GM20000 (cell line): Measurements from ENCODE around the gene PIK3R5.

ENCODE experiments used
- DNase-seq: peaks from one replicate; pipeline ENCODE4 v3.0.0; 2012; ENCODE audit warnings: low spot score
- TF ChIP-seq, protein P1 (sequence below): IDR thresholded peaks from 2 replicates; pipeline ENCODE4 v1.5.1; 2012; ENCODE audit warnings: mild to moderate bottlenecking, control low read depth; ENCODE audit errors: extremely low read depth, missing control alignments

Gene PIK3R5

DNA sequence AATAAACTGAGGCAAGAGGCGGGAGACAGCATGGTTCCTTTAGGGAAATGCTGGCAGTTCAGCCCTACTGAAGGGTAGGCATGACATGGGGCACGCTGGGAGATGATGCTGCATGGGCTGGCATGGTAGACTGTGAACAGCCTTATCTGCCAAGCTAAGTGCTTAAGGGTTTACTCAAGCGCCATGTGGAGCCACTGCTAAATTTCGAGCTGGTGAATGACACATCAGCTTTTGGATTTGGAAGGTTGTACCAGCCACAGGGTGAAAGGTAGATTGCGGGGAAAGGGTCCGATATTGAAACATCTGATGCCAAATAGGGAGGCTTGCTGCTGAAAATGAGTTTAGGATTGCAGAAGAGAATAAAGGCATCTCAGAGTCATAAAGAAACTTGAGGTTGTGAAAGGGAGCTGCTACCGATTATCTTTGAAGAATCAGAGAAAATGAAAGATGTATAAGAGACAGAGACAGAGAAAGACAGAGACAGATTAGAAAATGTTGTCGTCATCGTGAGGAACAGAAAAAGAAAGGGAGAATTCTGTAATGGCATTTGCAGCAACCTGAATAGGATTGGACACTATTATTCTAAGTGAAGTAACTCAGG is 16.3 kb downstream of the PIK3R5 start:
- DNase-seq = peak; percentile 57
- TF ChIP-seq, protein P1, sequence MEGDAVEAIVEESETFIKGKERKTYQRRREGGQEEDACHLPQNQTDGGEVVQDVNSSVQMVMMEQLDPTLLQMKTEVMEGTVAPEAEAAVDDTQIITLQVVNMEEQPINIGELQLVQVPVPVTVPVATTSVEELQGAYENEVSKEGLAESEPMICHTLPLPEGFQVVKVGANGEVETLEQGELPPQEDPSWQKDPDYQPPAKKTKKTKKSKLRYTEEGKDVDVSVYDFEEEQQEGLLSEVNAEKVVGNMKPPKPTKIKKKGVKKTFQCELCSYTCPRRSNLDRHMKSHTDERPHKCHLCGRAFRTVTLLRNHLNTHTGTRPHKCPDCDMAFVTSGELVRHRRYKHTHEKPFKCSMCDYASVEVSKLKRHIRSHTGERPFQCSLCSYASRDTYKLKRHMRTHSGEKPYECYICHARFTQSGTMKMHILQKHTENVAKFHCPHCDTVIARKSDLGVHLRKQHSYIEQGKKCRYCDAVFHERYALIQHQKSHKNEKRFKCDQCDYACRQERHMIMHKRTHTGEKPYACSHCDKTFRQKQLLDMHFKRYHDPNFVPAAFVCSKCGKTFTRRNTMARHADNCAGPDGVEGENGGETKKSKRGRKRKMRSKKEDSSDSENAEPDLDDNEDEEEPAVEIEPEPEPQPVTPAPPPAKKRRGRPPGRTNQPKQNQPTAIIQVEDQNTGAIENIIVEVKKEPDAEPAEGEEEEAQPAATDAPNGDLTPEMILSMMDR = no peak

DNA sequence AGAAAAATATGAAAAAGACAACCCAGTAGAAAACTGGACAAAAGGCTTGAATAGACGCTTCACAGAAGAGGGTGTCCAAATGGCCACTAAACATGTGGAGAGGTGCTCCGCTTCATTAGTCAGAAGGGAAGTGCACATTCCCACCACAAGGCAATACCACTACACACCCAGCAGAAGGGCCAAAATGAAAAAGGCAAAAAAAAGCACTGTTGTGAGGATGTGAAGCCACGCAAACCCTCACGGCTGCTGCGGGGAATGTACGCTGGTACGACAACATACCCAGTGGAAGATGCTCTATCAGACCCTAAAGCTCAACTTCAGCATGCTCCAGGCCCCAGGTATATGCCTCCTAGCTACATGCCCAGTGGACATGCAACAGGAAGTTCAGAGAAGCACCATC is 17.0 kb downstream of the PIK3R5 start:
- TF ChIP-seq, protein P1 = no peak
- DNase-seq = no peak

DNA sequence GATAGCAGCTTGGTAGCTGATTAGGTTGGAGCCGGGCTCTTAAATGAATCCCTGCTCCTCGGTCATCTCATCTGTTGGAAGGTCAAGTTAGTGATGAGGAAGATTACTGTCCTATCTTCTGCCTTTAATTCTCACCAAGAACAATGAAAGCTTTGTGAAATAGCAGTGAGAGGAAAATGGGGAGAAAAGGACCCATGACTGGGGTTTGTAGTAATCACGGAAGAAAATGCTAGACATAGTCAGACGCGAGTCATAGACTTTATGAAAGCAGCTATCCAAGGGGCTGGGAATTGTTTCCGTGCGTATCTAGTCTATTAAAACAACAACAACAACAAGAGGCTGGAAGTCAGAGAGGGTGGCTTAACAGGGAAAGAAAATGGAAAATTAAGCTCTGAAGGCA is 18.3 kb downstream of the PIK3R5 start:
- TF ChIP-seq, protein P1 = no peak
- DNase-seq = no peak

DNA sequence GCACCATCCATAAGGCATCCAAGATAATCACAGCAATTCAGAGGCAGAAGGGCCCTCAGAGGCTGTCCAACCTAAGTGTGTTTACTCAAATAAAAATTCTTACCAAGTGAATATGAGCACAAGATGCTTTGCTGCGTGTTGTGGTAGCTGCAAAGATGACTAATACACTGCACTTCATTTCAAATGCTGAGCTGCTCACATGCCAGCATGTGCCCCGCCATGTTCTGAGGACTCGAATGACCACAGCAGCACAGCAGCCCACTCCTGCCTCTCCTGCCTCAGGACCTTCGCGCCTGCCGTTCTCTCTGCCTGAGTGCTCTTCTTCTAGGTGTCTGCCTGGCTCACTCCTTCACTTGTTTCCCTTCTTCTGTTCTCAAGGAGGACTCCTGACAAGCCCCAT is 19.0 kb downstream of the PIK3R5 start:
- TF ChIP-seq, protein P1 = no peak
- no peak for DNase-seq

DNA sequence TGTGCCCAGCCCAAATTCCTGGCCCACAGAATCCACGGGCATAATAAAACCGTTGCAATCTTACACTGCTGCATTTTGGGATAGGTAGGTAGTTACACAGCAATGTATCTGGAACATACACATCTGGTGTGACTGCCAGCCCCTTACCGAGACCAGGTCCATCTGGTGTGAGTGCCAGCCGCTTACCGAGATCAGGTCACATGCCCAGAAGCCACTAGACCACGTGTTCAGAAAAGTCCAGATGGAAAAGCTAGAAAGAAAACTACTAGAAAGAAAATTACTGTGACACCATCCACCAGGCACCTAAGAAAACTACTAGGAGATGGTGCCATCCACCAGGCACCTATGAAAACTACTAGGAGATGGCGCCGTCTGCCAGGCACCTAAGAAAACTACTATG is 19.4 kb downstream of the PIK3R5 start:
- TF ChIP-seq, protein P1 = no peak
- DNase-seq = no peak

DNA sequence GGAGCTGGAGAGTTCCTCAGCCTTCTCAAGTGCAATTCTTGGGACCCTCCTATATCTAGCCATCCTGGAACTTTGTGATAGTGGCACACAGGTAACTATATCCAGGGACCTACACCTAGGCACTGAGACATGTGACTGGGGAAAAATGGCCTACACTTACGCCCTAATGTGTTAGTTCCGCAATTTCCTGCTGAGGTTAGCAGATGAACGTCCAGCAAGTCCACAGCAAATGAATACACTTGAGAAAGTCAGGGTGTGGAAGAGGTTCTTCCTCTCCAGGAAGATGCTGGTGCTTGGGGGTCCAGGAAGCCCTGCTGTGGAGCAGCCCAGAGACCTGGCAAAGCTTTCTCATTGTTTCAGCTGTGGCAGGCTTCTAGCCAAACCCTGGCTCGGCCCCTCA is 20.8 kb downstream of the PIK3R5 start:
- no peak for DNase-seq
- TF ChIP-seq, protein P1 = no peak

DNA sequence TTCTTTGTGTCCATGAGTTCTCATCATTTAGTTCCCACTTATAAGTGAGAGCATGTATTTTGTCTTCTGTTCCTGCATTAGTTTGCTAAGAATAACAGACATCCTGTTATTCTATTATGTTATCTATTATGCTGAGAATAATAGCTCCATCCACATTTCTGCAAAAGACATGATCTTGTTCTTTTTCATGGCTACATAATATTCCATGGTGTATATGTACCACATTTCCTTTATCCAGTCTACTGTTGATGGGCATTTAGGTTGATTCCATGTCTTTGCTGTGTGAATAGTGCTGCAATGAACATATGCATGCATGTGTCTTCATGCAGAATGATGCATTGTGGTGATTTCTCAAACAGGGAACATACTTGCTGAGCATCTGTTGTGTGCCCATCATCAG is 21.4 kb downstream of the PIK3R5 start:
- DNase-seq = no peak
- TF ChIP-seq, protein P1 = no peak
